Chondrocyte (in vitro differentiated cells): ENCODE data around the gene GJA8. TPM values are rescaled to one million over a fixed set of nuclear protein-coding genes. Genes with fewer than 3 reads are reported as not detected.
"Not testable (repeated sequence)": the region's sequence is repeated elsewhere in the genome, so short reads cannot be mapped to it uniquely, and the experiment has no call there.

Experiments used
- DNase-seq: peaks from one replicate; pipeline ENCODE4 v3.0.0; 2021; ENCODE audit warnings: mixed read lengths, low spot score
- H3K27ac Mint-ChIP-seq: one replicate; pipeline ENCODE4 v1.8.0; 2021; ENCODE audit warnings: mild to moderate bottlenecking, moderate library complexity, mixed read lengths; ENCODE audit not compliant: unreplicated experiment
- H3K27me3 Mint-ChIP-seq: 2 replicates; pipeline ENCODE4 v1.8.0; 2021; ENCODE audit warnings: low read depth, mixed read lengths
- H3K36me3 Mint-ChIP-seq: 2 replicates; pipeline ENCODE4 v1.8.0; 2021; ENCODE audit warnings: low read depth, mixed read lengths
- H3K4me1 Mint-ChIP-seq: 2 replicates; pipeline ENCODE4 v1.8.0; 2021; ENCODE audit warnings: low read depth, mild to moderate bottlenecking, mixed read lengths
- H3K4me3 Mint-ChIP-seq: one replicate; pipeline ENCODE4 v1.8.0; 2021; ENCODE audit warnings: mild to moderate bottlenecking, moderate library complexity, mixed read lengths; ENCODE audit not compliant: unreplicated experiment
- H3K9me3 Mint-ChIP-seq: 2 replicates; pipeline ENCODE4 v1.8.0; 2021; ENCODE audit warnings: low read depth, mixed read lengths
- long read RNA-seq: library from polyadenylated mRNA; stranded (forward); transcript quantifications from one replicate; pipeline ENCODE4 v2.0.0, GENCODE V29; 2021
- total RNA-seq: library from RNA; stranded (reverse); gene quantifications from 3 replicates; pipeline ENCODE4 v1.2.1, GENCODE V29; 2021
- TF ChIP-seq, protein P1 (sequence below): fragments of 200-600 bp; sonication (generic); IDR thresholded peaks from 2 replicates; pipeline ENCODE4 v1.5.0; 2021; ENCODE audit warnings: antibody characterized with exemption, mild to moderate bottlenecking, moderate library complexity

GJA8 gene
- not detected in 3 replicates for total RNA-seq
- long read RNA-seq, result 0 reads

DNA sequence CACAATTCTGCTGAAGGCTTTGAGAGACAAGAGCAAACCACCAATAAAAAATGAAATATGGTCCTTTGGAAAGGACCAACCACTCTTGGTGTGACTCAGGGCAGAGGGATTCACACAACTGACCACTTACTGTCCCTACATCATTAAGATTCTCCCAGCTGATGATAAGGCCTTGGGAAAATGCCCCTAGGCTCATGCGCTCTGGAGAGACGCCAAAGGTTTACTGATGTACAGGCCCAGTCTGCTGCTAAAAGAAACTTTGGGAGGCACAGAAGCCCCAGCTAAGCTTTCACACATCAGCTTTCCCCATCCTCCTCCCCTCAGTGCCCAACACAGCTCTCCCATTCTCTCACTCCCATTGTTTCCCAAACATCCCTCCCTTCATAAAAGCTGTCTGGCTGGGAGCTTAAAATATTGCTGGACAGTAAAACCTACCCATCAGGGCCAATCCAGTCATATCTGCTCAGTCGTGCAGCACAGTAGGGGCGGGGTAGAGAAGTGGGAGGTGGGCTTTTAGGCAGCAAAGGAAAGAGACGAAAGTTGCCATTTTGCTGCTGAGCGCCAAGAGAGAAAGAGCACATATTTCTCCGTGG is at the start of gene GJA8:
Gene GJA8, plus strand, starts transcription at position 543 of the 593 bp plus-strand sequence. CDS start 5,161 bp downstream, outside the sequence.
- TF ChIP-seq, protein P1, sequence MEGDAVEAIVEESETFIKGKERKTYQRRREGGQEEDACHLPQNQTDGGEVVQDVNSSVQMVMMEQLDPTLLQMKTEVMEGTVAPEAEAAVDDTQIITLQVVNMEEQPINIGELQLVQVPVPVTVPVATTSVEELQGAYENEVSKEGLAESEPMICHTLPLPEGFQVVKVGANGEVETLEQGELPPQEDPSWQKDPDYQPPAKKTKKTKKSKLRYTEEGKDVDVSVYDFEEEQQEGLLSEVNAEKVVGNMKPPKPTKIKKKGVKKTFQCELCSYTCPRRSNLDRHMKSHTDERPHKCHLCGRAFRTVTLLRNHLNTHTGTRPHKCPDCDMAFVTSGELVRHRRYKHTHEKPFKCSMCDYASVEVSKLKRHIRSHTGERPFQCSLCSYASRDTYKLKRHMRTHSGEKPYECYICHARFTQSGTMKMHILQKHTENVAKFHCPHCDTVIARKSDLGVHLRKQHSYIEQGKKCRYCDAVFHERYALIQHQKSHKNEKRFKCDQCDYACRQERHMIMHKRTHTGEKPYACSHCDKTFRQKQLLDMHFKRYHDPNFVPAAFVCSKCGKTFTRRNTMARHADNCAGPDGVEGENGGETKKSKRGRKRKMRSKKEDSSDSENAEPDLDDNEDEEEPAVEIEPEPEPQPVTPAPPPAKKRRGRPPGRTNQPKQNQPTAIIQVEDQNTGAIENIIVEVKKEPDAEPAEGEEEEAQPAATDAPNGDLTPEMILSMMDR, result no peak
- Mint-ChIP-seq H3K4me3 (no peak within 1 kb of the TSS), H3K4me1 (no peaks in the 10 kb centered on the region), H3K36me3 (no peaks in the 10 kb centered on the region), H3K27ac (no peak within 1 kb of the TSS), H3K9me3 (no peaks in the 10 kb centered on the region), H3K27me3 (peaks cover 6% of the 10 kb centered on the region)
- no peak for DNase-seq

DNA sequence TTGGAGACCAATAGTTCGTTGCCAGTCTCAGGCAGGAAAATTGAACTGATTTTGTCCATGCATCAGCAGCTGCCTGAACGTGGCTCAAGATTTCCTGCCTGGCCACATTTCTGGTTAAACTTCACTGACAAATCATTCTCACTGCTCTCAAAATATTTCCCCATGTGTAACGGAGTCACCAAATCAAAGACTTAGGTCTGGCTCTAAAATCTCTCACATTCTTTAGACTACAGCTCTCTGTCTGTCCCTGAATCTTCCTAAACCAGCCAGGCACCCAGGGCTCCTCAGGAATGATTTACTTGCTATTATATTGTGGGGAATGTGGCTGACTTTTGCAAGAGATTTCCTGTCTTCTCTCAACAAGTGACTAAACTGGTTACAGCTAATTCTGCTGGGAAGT is 49.2 kb upstream of the GJA8 start:
- Mint-ChIP-seq H3K4me3 (no peak overlapping the region), H3K27me3 (peaks cover 10% of the 10 kb centered on the region), H3K9me3 (no peaks in the 10 kb centered on the region), H3K4me1 (peaks cover 4% of the 10 kb centered on the region), H3K36me3 (no peaks in the 10 kb centered on the region), H3K27ac (no peak overlapping the region)
- TF ChIP-seq, protein P1, result no peak
- DNase-seq, result no peak

DNA sequence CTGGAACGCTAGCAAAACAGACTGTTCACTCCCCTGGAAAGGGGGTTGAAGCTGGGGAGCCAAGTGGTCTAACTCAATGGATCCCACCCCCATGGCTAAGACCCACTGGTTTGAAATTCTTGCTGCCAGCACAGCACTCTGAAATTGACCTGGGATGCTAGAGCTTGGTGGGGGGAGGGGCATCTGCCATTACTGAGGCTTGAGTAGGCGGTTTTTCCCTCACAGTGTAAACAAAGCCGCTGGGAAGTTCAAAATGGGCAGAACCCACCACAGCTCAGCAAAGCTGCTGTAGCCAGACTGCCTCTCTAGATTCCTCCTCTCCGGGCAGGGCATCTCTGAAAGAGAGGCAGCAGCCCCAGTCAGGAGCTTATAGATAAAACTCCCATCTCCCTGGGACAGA is 47.6 kb upstream of the GJA8 start:
- H3K4me3 Mint-ChIP-seq, H3K27ac Mint-ChIP-seq, H3K36me3 Mint-ChIP-seq, H3K27me3 Mint-ChIP-seq, H3K4me1 Mint-ChIP-seq, DNase-seq, H3K9me3 Mint-ChIP-seq: not testable (repeated sequence)

DNA sequence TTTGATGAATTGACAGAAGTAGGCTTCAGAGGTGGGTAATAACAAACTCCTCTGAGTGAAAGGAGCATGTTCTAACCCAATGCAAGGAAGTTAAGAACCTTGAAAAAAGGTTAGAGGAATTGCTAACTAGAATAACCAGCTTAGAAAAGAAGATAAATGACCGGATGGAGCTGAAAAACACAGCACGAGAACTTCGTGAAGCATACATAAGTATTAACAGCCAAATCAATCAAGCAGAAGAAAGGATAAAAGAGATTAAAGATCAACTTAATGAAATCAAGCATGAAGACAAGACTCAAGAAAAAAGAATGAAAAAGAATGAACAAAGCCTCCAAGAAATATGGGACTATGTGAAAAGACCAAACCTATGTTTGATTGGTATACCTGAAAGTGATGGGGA is 46.6 kb upstream of the GJA8 start:
- not testable (repeated sequence) for H3K4me3 Mint-ChIP-seq, H3K36me3 Mint-ChIP-seq, DNase-seq, H3K9me3 Mint-ChIP-seq, H3K27ac Mint-ChIP-seq, H3K4me1 Mint-ChIP-seq, H3K27me3 Mint-ChIP-seq

DNA sequence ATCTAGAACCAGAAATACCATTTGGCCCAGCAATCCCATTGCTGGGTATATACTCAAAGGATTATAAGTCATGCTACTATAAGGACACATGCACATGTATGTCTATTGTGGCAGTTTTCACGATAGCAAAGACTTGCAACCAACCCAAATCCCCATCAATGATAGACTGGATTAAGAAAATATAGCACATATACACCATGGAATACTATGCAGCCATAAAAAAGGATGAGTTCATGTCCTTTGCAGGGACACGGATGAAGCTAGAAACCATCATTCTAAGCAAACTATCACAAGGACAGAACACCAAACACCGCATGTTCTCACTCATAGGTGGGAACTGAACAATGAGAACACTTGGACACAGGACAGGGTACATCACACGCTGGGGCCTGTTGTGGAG is 35.4 kb upstream of the GJA8 start:
- Mint-ChIP-seq H3K9me3 (peaks cover 11% of the 10 kb centered on the region), H3K27me3 (peaks cover 21% of the 10 kb centered on the region)
- not testable (repeated sequence) for H3K36me3 Mint-ChIP-seq, H3K27ac Mint-ChIP-seq, DNase-seq, H3K4me1 Mint-ChIP-seq, H3K4me3 Mint-ChIP-seq

DNA sequence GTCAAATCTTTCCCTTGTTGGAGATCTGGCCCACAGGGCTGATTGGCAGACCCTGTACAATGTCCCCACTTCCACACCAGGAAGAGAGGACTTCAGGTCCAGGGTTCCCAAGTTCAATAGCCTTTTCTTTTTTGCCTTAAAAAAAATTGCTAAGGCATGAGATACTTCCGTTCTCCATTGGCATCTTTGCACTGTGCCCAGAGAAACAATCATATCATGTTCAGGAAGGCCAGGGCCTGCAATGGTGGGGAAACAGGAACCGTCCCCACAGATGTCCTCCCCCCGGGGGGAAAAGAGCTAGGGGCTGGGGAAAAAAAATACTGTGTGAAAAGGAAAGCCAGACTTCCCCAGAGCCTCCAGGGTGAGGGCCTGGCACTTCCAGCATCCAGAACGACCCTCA is 24.6 kb upstream of the GJA8 start:
- DNase-seq, result no peak
- H3K27ac Mint-ChIP-seq, result no peak overlapping the region
- H3K9me3 Mint-ChIP-seq, result peaks cover 8% of the 10 kb centered on the region
- H3K36me3 Mint-ChIP-seq, result no peaks in the 10 kb centered on the region
- TF ChIP-seq, protein P1, result no peak
- H3K27me3 Mint-ChIP-seq, result peaks cover 5% of the 10 kb centered on the region
- no peaks in the 10 kb centered on the region for H3K4me1 Mint-ChIP-seq
- no peak overlapping the region for H3K4me3 Mint-ChIP-seq

DNA sequence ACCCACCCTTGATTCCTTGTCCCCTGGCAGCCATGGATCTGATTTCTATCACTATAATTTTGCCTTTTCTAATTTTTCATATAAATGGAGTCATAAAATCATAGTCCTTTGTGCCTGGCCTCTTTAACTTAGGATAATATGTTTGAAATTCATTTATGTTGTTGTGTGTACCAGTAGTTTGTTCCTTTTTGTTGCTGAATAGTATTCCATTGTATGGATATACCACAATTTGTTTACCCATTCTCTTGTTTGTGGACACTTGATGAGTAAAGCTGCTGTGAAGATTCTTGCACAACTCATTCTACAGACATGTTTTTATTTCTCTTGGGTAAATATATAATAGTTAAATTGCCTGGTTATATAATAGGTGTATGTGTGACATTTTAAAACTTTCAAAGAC is 22.7 kb upstream of the GJA8 start:
- Mint-ChIP-seq H3K9me3 (peaks cover 8% of the 10 kb centered on the region), H3K4me1 (no peaks in the 10 kb centered on the region), H3K4me3 (no peak overlapping the region), H3K27ac (no peak overlapping the region), H3K36me3 (no peaks in the 10 kb centered on the region), H3K27me3 (peaks cover 5% of the 10 kb centered on the region)
- no peak for DNase-seq
- TF ChIP-seq, protein P1, result no peak
